22Rv1 (cell line): ENCODE data around the gene FASLG.
"Not testable (repeated sequence)": the region's sequence is repeated elsewhere in the genome, so short reads cannot be mapped to it uniquely, and the experiment has no call there.

Source experiments
- H3K27ac ChIP-seq: fragments of 450-650 bp; 2 replicates; pipeline ENCODE4 v1.5.1; 2017
- ZFX ChIP-seq: fragments of 450-650 bp; IDR thresholded peaks from 2 replicates; pipeline ENCODE4 v1.6.1; 2017; ENCODE audit warnings: antibody characterized with exemption, borderline replicate concordance
- TF ChIP-seq, protein P1 (sequence below): fragments of 450-650 bp; IDR thresholded peaks from 2 replicates; pipeline ENCODE4 v1.5.1; 2017; ENCODE audit warnings: mild to moderate bottlenecking

Gene FASLG

GRCh38 chr1:172658871-172659453 is at the start of gene FASLG:
FASLG (plus strand) TSS chr1:172659103; CDS start chr1:172659202, 99 bp downstream.
- TF ChIP-seq ZFX, result no peak
- no peak within 1 kb of the TSS for H3K27ac ChIP-seq

DNA sequence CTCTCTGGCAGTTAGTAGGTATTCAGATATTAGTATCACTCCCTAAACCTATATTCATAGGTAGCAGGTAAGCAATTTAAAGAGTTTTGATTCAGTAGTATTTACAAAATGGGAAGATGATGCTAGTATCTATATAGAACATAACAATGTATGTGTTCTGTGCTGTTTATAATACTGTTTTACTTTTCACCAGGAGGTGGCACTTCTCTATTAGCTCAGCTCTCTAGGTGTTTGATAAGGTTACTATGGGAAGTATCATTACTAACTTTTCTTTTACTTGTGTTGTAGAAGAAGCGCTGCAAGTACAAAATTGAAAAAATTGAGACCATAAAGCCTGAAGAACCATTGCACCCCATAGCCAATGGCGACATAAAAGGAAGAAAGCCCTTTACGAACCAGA is 49.4 kb upstream of the FASLG start:
- H3K27ac ChIP-seq, result no peak overlapping the region
- no peak for TF ChIP-seq ZFX
- TF ChIP-seq, protein P1, sequence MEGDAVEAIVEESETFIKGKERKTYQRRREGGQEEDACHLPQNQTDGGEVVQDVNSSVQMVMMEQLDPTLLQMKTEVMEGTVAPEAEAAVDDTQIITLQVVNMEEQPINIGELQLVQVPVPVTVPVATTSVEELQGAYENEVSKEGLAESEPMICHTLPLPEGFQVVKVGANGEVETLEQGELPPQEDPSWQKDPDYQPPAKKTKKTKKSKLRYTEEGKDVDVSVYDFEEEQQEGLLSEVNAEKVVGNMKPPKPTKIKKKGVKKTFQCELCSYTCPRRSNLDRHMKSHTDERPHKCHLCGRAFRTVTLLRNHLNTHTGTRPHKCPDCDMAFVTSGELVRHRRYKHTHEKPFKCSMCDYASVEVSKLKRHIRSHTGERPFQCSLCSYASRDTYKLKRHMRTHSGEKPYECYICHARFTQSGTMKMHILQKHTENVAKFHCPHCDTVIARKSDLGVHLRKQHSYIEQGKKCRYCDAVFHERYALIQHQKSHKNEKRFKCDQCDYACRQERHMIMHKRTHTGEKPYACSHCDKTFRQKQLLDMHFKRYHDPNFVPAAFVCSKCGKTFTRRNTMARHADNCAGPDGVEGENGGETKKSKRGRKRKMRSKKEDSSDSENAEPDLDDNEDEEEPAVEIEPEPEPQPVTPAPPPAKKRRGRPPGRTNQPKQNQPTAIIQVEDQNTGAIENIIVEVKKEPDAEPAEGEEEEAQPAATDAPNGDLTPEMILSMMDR, result peak; percentile 65

GRCh38 chr1:172612478-172612877 is 46.4 kb upstream of the FASLG start:
- H3K27ac ChIP-seq, result no peak overlapping the region
- no peak for TF ChIP-seq ZFX
- TF ChIP-seq, protein P1, result no peak

DNA sequence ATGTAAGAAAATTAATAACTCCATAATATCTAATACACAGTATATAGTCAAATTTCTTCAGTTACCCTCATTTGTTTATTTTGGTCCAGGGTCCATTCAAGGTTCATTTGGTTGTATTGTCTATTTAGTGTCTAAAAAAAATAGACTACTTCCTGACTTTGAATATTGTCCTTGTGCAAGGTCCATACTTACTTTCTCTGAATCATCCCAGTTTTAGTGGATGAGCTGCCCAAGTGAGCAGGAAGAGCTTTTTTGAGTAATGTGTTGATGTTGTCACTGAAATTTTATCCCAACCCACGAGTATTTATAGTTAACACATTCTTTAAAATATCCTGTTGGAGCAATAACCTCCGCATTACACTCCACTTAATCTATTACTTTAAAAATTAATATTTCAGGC is 45.6 kb upstream of the FASLG start:
- TF ChIP-seq, protein P1, result no peak
- no peak for TF ChIP-seq ZFX

GRCh38 chr1:172616195-172616594 is 42.7 kb upstream of the FASLG start:
- TF ChIP-seq, protein P1, result no peak
- TF ChIP-seq ZFX, result no peak
- no peak overlapping the region for H3K27ac ChIP-seq

More for the DNA sequence above, 45.6 kb upstream of the FASLG start:
- no peak overlapping the region for H3K27ac ChIP-seq

DNA sequence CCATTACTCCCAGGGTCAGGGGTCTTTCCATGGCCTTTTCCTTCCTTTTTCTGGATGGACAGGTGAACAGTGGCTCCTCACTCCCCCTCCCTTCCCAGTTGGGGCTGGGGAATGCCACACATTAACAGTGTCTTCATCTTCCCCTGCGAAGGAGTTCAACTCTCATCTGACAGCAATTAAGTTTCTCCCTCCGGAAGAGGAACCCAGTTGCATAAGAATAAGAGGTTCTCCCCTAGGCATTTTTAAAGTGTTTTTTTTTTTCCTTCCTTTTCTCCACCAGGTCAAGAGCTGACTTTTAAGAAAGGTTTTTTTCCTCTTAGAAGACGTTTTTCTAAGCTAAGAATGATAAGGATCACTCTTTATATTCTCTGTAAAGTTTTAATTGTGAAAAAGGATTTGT is 42.3 kb upstream of the FASLG start:
- TF ChIP-seq ZFX, result no peak
- TF ChIP-seq, protein P1, result no peak
- H3K27ac ChIP-seq, result no peak overlapping the region

GRCh38 chr1:172620603-172621002 is 38.3 kb upstream of the FASLG start:
- H3K27ac ChIP-seq, result not testable (repeated sequence)

- no peak overlapping the region for H3K27ac ChIP-seq
- no peak for TF ChIP-seq ZFX
- TF ChIP-seq, protein P1, result no peak
Observed at GRCh38 chr1:172622541-172622940, 36.4 kb upstream of the FASLG start.
